Endothelial cell of umbilical vein (primary cell): ENCODE data around the gene ASCL5. TPM values are rescaled to one million over a fixed set of nuclear protein-coding genes. Genes with fewer than 3 reads are reported as not detected.

Experiments
- BruUV-seq: library from RNA; stranded (reverse); fragments of 400-500 nt; replicated peaks from 2 replicates; lab custom pipeline; 2021; lab: Mats Ljungman, UMichigan
- CTCF ChIA-PET: fragments of 300-600, 350-600 bp; sonication (Branson Sonifier 250); formaldehyde crosslinking; loops from one replicate; lab custom pipeline; 2021; ENCODE audit warnings: antibody characterized with exemption, inconsistent platforms; lab: Charles Lee
- POLR2A ChIA-PET: fragments of 300-600, 350-600 bp; sonication (Branson Sonifier 250); formaldehyde crosslinking; loops from one replicate; lab custom pipeline; 2021; ENCODE audit warnings: antibody characterized with exemption, inconsistent platforms; lab: Charles Lee
- DNase-seq: peaks from one replicate; pipeline ENCODE4 v3.0.0-alpha.2; 2011; ENCODE audit warnings: low read depth, low spot score
- FAIRE-seq: peaks from 2 replicates; lab custom pipeline; 2011; peaks lifted over from hg19 to GRCh38; lab: Jason Lieb, UNC
- H2AFZ ChIP-seq: 2 replicates; pipeline ENCODE4 v1.6.0; 2012; ENCODE audit warnings: low read depth, low read length, control low read depth, inconsistent platforms
- H3K27ac ChIP-seq: 2 replicates; pipeline ENCODE4 v1.5.1; 2011; ENCODE audit warnings: low read depth, mild to moderate bottlenecking, control low read depth, low read length, moderate library complexity; ENCODE audit not compliant: insufficient read depth
- H3K27me3 ChIP-seq, 2 experiments: 2 replicates each; pipeline versions ENCODE4 v1.6.0 to v1.6.1; 2011; ENCODE audit warnings: low read length in 2 of 2, mixed read lengths in 1 of 2; ENCODE audit not compliant: control insufficient read depth in 2 of 2, insufficient read depth in 2 of 2
- H3K36me3 ChIP-seq, 2 experiments: 2 replicates in 1 of 2; 3 replicates in 1 of 2; pipeline ENCODE4 v1.5.1; 2011; ENCODE audit warnings: low read length in 2 of 2, mild to moderate bottlenecking in 1 of 2, moderate library complexity in 1 of 2; ENCODE audit not compliant: control insufficient read depth in 2 of 2, insufficient read depth in 2 of 2; ENCODE audit errors: extremely low read depth in 1 of 2
- H3K4me1 ChIP-seq: 3 replicates; pipeline ENCODE4 v1.5.1; 2011; ENCODE audit warnings: mild to moderate bottlenecking, low read length; ENCODE audit not compliant: control insufficient read depth, insufficient read depth; ENCODE audit errors: extremely low read depth
- H3K4me2 ChIP-seq: 2 replicates; pipeline ENCODE4 v1.6.1; 2011; ENCODE audit warnings: low read length, control low read depth, mixed read lengths; ENCODE audit not compliant: insufficient read depth
- H3K4me3 ChIP-seq, 3 experiments: fragments of 200-600 bp in 1 of 3; sonication (generic), shearing (Covaris generic) in 1 of 3; replicated peaks in 1 of 3; 2 replicates each; pipeline ENCODE4 v1.5.1; 2011 to 2016; ENCODE audit warnings: control low read depth in 3 of 3, low read length in 3 of 3, mild to moderate bottlenecking in 2 of 3, inconsistent platforms in 1 of 3, low read depth in 1 of 3, moderate library complexity in 1 of 3; ENCODE audit not compliant: insufficient read depth in 1 of 3
- H3K79me2 ChIP-seq: 2 replicates; pipeline ENCODE4 v1.6.0; 2012; ENCODE audit warnings: low read length, inconsistent platforms; ENCODE audit not compliant: control insufficient read depth, insufficient read depth
- H3K9ac ChIP-seq: replicated peaks from 2 replicates; pipeline ENCODE3; 2011; ENCODE audit warnings: low read length, control low read depth; ENCODE audit not compliant: insufficient read depth; ENCODE audit errors: extremely low read depth
- H3K9me1 ChIP-seq: replicated peaks from 3 replicates; pipeline ENCODE4 v1.6.0; 2011; ENCODE audit warnings: mild to moderate bottlenecking, low read length; ENCODE audit not compliant: control insufficient read depth, insufficient read depth; ENCODE audit errors: extremely low read depth
- H3K9me3 ChIP-seq: replicated peaks from 2 replicates; pipeline ENCODE4 v1.5.1; 2012; ENCODE audit warnings: low read length, inconsistent platforms; ENCODE audit not compliant: control insufficient read depth, insufficient read depth
- H4K20me1 ChIP-seq: replicated peaks from 2 replicates; pipeline ENCODE3; 2011; ENCODE audit warnings: mild to moderate bottlenecking, low read length; ENCODE audit not compliant: control insufficient read depth, insufficient read depth; ENCODE audit errors: extremely low read depth
- EZH2 ChIP-seq: IDR thresholded peaks from 2 replicates; pipeline ENCODE4 v1.6.1; 2012; ENCODE audit warnings: borderline replicate concordance, low read depth, mild to moderate bottlenecking, moderate library complexity, low read length, inconsistent platforms; ENCODE audit not compliant: severe bottlenecking
- FOS ChIP-seq: IDR thresholded peaks from 2 replicates; pipeline ENCODE4 v1.6.1; 2011; ENCODE audit warnings: mild to moderate bottlenecking, low read length, moderate library complexity, borderline replicate concordance; ENCODE audit not compliant: insufficient read depth
- GATA2 ChIP-seq: IDR thresholded peaks from 2 replicates; pipeline ENCODE4 v1.7.0; 2011; ENCODE audit warnings: low read depth, mild to moderate bottlenecking, moderate library complexity, mixed read lengths, low read length; ENCODE audit not compliant: insufficient read length, insufficient read depth
- JUN ChIP-seq: IDR thresholded peaks from 2 replicates; pipeline ENCODE4 v1.6.1; 2011; ENCODE audit warnings: borderline replicate concordance, low read depth; ENCODE audit not compliant: insufficient read length, insufficient read depth
- MYC ChIP-seq: IDR thresholded peaks from one replicate; pipeline ENCODE4 v1.6.1; 2011; ENCODE audit warnings: mild to moderate bottlenecking, low read depth, low read length
- POLR2A ChIP-seq: IDR thresholded peaks from 2 replicates; pipeline ENCODE4 v1.6.1; 2012; ENCODE audit warnings: low read depth, mild to moderate bottlenecking, control low read depth, low read length
- POLR2AphosphoS5 ChIP-seq: IDR thresholded peaks from 2 replicates; pipeline ENCODE4 v1.6.1; 2012; ENCODE audit warnings: low read depth, mild to moderate bottlenecking, control low read depth, low read length, moderate library complexity; ENCODE audit not compliant: insufficient read depth
- dilution Hi-C: fragments of 300-500 bp; cut with MboI; formaldehyde crosslinking; loops from one replicate; pipeline ENCODE4 v1.15.0; 2019; ENCODE audit warnings: low sequenced_read_pairs; ENCODE audit not compliant: extremely low pct_ligation_motif_present
- intact Hi-C: fragments of 100-400 bp; cut with micrococcal nuclease; formaldehyde crosslinking; loops from one replicate; pipeline ENCODE4 v1.10.0; 2022
- polyA plus RNA-seq, 4 experiments: library from polyadenylated mRNA; depleted of rRNA in 3 of 4; stranded (reverse) in 3 of 4; unstranded in 1 of 4; fragments of >200 nt; gene quantifications; 2 replicates each; pipeline versions ENCODE4 v1.2.1 to v1.2.3, GENCODE V29; 2011 to 2012; ENCODE audit warnings: missing spikeins in 1 of 4
- total RNA-seq: library from RNA; stranded (reverse); gene quantifications from 2 replicates; pipeline ENCODE4 v1.2.3, GENCODE V29; 2021
- TF ChIP-seq, protein P1 (sequence below), 2 donors: IDR thresholded peaks; 1 replicate in 1 of 2; 2 replicates in 1 of 2; pipeline ENCODE4 v1.5.1; 2011; ENCODE audit warnings: low read length in 2 of 2, mild to moderate bottlenecking in 2 of 2, moderate library complexity in 2 of 2, control low read depth in 1 of 2, inconsistent platforms in 1 of 2, low read depth in 1 of 2; ENCODE audit not compliant: insufficient read depth in 1 of 2; ENCODE audit errors: extremely low read depth in 1 of 2
- TF ChIP-seq, protein P2 (sequence below): IDR thresholded peaks from 2 replicates; pipeline ENCODE4 v1.6.1; 2011; ENCODE audit not compliant: insufficient read depth, insufficient read length

ASCL5 gene
- total and polyA plus RNA-seq, 2 donors (not counting 3 experiments of a cell fraction or from before 2014, with no cell fraction given) = not detected

DNA sequence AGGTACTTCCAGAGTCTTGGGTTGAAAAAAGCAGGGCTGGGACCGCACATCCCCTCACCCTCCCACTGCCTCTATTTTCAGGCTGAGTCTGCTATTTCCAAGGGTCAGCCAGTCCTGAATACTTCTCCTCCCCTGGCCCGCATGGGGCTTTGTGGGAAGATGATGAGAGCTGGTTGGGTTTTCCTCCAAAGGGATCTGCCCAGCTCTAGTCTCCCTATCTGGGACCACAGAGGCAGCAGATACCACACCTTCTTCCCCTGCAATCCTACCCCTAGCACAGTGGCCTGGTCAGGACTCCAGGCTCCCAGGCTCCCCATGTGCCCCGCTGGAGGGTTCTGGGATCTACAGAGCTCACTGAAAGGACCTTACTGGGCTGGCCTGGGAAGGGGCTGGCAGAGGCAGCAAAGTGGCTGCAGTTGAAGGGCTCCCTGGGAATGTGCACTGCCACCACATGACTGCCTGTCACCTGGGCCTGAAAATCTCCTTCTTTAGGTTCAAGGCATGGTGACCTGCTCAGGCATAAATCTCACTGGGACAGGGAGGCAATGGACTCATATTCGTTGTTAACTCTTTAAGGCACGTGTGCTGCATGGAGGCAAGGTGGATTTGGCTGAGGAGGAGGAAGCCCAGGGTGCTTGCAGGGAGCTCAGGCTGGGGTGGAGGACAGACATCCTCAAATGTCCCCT is 27.8 kb downstream of the ASCL5 start:
- Histone ChIP-seq H3K79me2 (no peaks in the 10 kb centered on the region), H3K36me3 (no peaks in the 10 kb centered on the region), H3K9me3 (no peaks in the 10 kb centered on the region), H3K4me3 (no peak overlapping the region), H3K4me2 (no peak overlapping the region), H3K27me3 (peaks cover 0 to 6% of the 10 kb centered on the region in 2 experiments), H3K27ac (no peak overlapping the region), H3K9ac (no peak overlapping the region), H2AFZ (no peak overlapping the region), H3K9me1 (no peaks in the 10 kb centered on the region), H3K4me1 (no peaks in the 10 kb centered on the region), H4K20me1 (no peaks in the 10 kb centered on the region)
- no peak for DNase-seq
- ChIA-PET POLR2A (no interaction called here), CTCF (interaction anchor here (0.9 to 1.9 kb wide), 7 partner anchors 12 to 127 kb away, joined by 3 to 6 read pairs (median 3); no protein-coding TSS in a partner anchor)
- TF ChIP-seq FOS = no peak
- dilution Hi-C loops (no loop called here), intact Hi-C loops (no loop called here)
- BruUV-seq = no TSS peak
- no peak for FAIRE-seq

DNA sequence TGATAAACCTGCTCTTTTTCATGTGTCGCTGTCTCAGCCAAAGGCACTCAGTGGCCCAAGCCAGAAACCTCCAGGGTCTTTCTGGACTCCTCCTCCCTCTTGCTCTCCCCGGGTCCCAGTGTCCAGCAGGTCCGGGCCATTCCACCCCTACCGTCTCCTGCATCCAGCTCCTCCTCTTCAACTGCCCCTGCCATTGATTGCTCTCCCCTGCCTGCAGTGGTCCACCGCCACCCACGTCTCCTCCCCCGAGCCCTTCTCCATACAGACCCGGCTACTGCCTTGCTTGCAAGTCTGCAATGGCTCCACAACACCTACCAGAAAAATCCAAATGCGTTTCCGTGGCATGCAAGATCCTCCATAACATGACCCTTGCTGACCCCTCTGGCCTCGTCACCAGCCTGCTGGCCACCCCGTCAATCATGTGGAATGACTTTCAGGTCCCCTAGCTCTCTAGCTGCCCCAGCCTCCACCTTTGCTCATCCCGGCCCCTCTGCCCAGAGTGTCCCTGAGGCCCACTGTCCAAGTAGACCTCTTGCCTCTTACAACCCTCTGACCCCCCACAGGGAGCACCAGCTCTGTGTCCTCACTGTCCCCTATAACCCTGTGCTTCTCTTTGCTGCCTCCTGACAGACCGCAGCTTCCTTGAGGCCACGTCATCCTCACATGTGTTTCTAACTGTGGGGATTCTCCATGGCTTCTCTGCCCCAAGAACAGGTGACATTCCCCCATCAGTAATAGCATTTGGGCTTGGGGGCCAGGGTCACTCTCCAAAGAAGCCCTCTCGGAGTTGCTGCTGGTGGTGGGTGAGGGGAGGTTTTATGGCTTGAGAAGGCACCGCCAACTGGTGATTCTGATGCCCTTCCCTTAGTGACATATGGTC is 29.8 kb downstream of the ASCL5 start:
- TF ChIP-seq MYC = no peak
- TF ChIP-seq POLR2AphosphoS5 = no peak
- no peak for TF ChIP-seq FOS
- TF ChIP-seq, protein P1, sequence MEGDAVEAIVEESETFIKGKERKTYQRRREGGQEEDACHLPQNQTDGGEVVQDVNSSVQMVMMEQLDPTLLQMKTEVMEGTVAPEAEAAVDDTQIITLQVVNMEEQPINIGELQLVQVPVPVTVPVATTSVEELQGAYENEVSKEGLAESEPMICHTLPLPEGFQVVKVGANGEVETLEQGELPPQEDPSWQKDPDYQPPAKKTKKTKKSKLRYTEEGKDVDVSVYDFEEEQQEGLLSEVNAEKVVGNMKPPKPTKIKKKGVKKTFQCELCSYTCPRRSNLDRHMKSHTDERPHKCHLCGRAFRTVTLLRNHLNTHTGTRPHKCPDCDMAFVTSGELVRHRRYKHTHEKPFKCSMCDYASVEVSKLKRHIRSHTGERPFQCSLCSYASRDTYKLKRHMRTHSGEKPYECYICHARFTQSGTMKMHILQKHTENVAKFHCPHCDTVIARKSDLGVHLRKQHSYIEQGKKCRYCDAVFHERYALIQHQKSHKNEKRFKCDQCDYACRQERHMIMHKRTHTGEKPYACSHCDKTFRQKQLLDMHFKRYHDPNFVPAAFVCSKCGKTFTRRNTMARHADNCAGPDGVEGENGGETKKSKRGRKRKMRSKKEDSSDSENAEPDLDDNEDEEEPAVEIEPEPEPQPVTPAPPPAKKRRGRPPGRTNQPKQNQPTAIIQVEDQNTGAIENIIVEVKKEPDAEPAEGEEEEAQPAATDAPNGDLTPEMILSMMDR (IDR thresholded peaks at IDR 0.05; ENCODE audit: extremely low read depth in 1 of 2, insufficient read depth in 1 of 2, low read depth in 1 of 2, low read length in 2 of 2) = no peak
- TF ChIP-seq EZH2 = no peak
- TF ChIP-seq, protein P2, sequence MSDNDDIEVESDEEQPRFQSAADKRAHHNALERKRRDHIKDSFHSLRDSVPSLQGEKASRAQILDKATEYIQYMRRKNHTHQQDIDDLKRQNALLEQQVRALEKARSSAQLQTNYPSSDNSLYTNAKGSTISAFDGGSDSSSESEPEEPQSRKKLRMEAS = no peak
- no peak for TF ChIP-seq JUN
- TF ChIP-seq GATA2 = no peak
- TF ChIP-seq POLR2A = no peak
- Histone ChIP-seq H3K4me1 (no peaks in the 10 kb centered on the region), H3K9me3 (no peaks in the 10 kb centered on the region), H3K79me2 (no peaks in the 10 kb centered on the region), H2AFZ (no peak overlapping the region), H3K36me3 (no peaks in the 10 kb centered on the region), H3K27me3 (peaks cover 4 to 10% of the 10 kb centered on the region in 2 experiments), H3K9ac (no peak overlapping the region), H3K4me2 (no peak overlapping the region), H4K20me1 (no peaks in the 10 kb centered on the region), H3K4me3 (no peak overlapping the region), H3K9me1 (no peaks in the 10 kb centered on the region), H3K27ac (no peak overlapping the region)
- ChIA-PET CTCF (interaction anchor here (1.0 to 2.9 kb wide), 5 partner anchors 11 to 125 kb away, joined by 3 to 8 read pairs (median 5); no protein-coding TSS in a partner anchor), POLR2A (no interaction called here)
- no peak for FAIRE-seq
- BruUV-seq = no TSS peak
- dilution Hi-C loops (no loop called here), intact Hi-C loops (no loop called here)
- DNase-seq = no peak
